GM23338 (cell line): ENCODE measurements around the gene HMGCL. TPM values are rescaled to one million over a fixed set of nuclear protein-coding genes. Genes with fewer than 3 reads are reported as not detected.

Source experiments
- ATAC-seq: fragments of 200-7000 bp; cut with Tn5 transposase; 3 replicates; pipeline ENCODE4 v1.9.1; 2020
- DNase-seq: peaks from one replicate; pipeline ENCODE4 v3.0.0-alpha.2; 2015; ENCODE audit warnings: low spot score
- H2AFZ ChIP-seq: fragments of 200-600 bp; sonication (generic); 2 replicates; pipeline ENCODE4 v1.8.0; 2016; ENCODE audit warnings: antibody characterized with exemption, mild to moderate bottlenecking, moderate library complexity
- H3F3A ChIP-seq: fragments of 200-600 bp; sonication (generic); replicated peaks from 2 replicates; pipeline ENCODE4 v1.8.0; 2017; ENCODE audit warnings: antibody characterized with exemption, mixed run types, low read depth
- H3K27ac ChIP-seq: fragments of 200-600 bp; sonication (generic); 2 replicates; pipeline ENCODE4 v1.6.1; 2016; ENCODE audit warnings: low read depth
- H3K27me3 ChIP-seq: fragments of 200-600 bp; sonication (generic); 2 replicates; pipeline ENCODE4 v1.8.0; 2016; ENCODE audit warnings: mild to moderate bottlenecking, mixed run types, moderate library complexity; ENCODE audit not compliant: insufficient read depth
- H3K36me3 ChIP-seq: fragments of 200-600 bp; sonication (generic); 2 replicates; pipeline ENCODE4 v1.8.0; 2016; ENCODE audit warnings: mild to moderate bottlenecking; ENCODE audit not compliant: insufficient read depth
- H3K4me1 ChIP-seq: fragments of 200-600 bp; sonication (generic); 2 replicates; pipeline ENCODE4 v1.8.0; 2016; ENCODE audit warnings: mild to moderate bottlenecking, moderate library complexity; ENCODE audit not compliant: insufficient read depth
- H3K4me2 ChIP-seq: fragments of 200-600 bp; sonication (generic); 2 replicates; pipeline ENCODE4 v1.7.1; 2017; ENCODE audit warnings: mixed run types
- H3K4me3 ChIP-seq: fragments of 200-600 bp; sonication (generic); 2 replicates; pipeline ENCODE4 v1.6.1; 2016; ENCODE audit warnings: mixed run types
- H3K79me2 ChIP-seq: fragments of 200-600 bp; sonication (generic); replicated peaks from 2 replicates; pipeline ENCODE4 v1.8.0; 2017; ENCODE audit warnings: mild to moderate bottlenecking; ENCODE audit not compliant: insufficient read depth
- H3K9me2 ChIP-seq: fragments of 200-600 bp; sonication (generic); 2 replicates; pipeline ENCODE4 v1.8.0; 2017; ENCODE audit not compliant: insufficient read depth
- H4K20me1 ChIP-seq: fragments of 200-600 bp; sonication (generic); replicated peaks from 2 replicates; pipeline ENCODE4 v1.8.0; 2017; ENCODE audit warnings: mild to moderate bottlenecking; ENCODE audit not compliant: insufficient read depth
- H3K27ac Mint-ChIP-seq: 2 replicates; pipeline ENCODE4 v1.8.0; 2020; ENCODE audit warnings: inconsistent platforms, mild to moderate bottlenecking, moderate library complexity, mixed read lengths
- H3K27me3 Mint-ChIP-seq: 3 replicates; pipeline ENCODE4 v1.8.0; 2022; ENCODE audit warnings: low read depth, mild to moderate bottlenecking, moderate library complexity, mixed read lengths, inconsistent platforms; ENCODE audit not compliant: insufficient read depth, poor library complexity
- H3K36me3 Mint-ChIP-seq: 3 replicates; pipeline ENCODE4 v1.8.0; 2021; ENCODE audit warnings: low read depth, mild to moderate bottlenecking, inconsistent platforms, moderate library complexity, mixed read lengths
- H3K4me1 Mint-ChIP-seq: 3 replicates; pipeline ENCODE4 v1.8.0; 2020; ENCODE audit warnings: mild to moderate bottlenecking, inconsistent platforms, mixed read lengths
- H3K4me3 Mint-ChIP-seq: 3 replicates; pipeline ENCODE4 v1.8.0; 2021; ENCODE audit warnings: moderate library complexity, mild to moderate bottlenecking, inconsistent platforms, mixed read lengths
- H3K9me3 Mint-ChIP-seq: 3 replicates; pipeline ENCODE4 v1.8.0; 2020; ENCODE audit warnings: moderate library complexity, mild to moderate bottlenecking, inconsistent platforms, mixed read lengths
- CTCF ChIP-seq, 2 experiments: fragments of 200-600 bp in 1 of 2; sonication (generic) in 1 of 2; conservative IDR thresholded peaks; 2 replicates each; pipeline versions ENCODE4 v1.5.1 to v1.6.1; 2016 to 2017; ENCODE audit warnings: antibody characterized with exemption in 2 of 2, low read depth in 2 of 2, mild to moderate bottlenecking in 2 of 2, moderate library complexity in 1 of 2
- EZH2 ChIP-seq: fragments of 200-600 bp; sonication (generic); IDR thresholded peaks from one replicate; pipeline ENCODE4 v1.8.0; 2017; ENCODE audit warnings: antibody characterized with exemption, mild to moderate bottlenecking, low read depth; ENCODE audit not compliant: unreplicated experiment
- JUNB ChIP-seq: IDR thresholded peaks from one replicate; pipeline ENCODE4 v1.6.1; 2016; ENCODE audit warnings: antibody characterized with exemption; ENCODE audit not compliant: unreplicated experiment
- POLR2AphosphoS5 ChIP-seq: IDR thresholded peaks from 2 replicates; pipeline ENCODE4 v1.6.1; 2016; ENCODE audit warnings: antibody characterized with exemption, low read depth
- REST ChIP-seq: IDR thresholded peaks from one replicate; pipeline ENCODE4 v1.6.1; 2018; ENCODE audit warnings: antibody characterized with exemption; ENCODE audit not compliant: unreplicated experiment
- ZNF462 ChIP-seq: fragments of 250-450 bp; sonication (Bioruptor Pico); IDR thresholded peaks from 2 replicates; pipeline ENCODE4 v1.5.0; 2020; ENCODE audit warnings: mild to moderate bottlenecking, moderate library complexity
- polyA plus RNA-seq: library from polyadenylated mRNA; unstranded; fragments of >200 nt; fragmentation: Nextera tagmentation; extraction: Ambion mirVana; gene quantifications from 2 replicates; pipeline ENCODE4 v1.2.1, GENCODE V29; 2016
- total RNA-seq: library from RNA; depleted of rRNA; stranded (reverse); fragments of >200 nt; shearing (Covaris generic); gene quantifications from 2 replicates; pipeline ENCODE4 v1.2.3, GENCODE V29; 2014

The HMGCL gene
- total and polyA plus RNA-seq, 2 experiments from 2014 or later: 11.6 to 13.7 TPM

GRCh38 chr1:23756676-23757075 lies 68.6 kb downstream of the HMGCL start:
- no peak for TF ChIP-seq CTCF (conservative IDR thresholded peaks at IDR 0.05; ENCODE audit: low read depth in 2 of 2)
- no peak for TF ChIP-seq REST
- TF ChIP-seq JUNB: no peak
- TF ChIP-seq ZNF462 (CRISPR knock-in tag): no peak
- TF ChIP-seq EZH2: no peak
- no peak for TF ChIP-seq POLR2AphosphoS5
- no peak overlapping the region for H3K4me3 ChIP-seq
- no peaks in the 10 kb centered on the region for H3K4me1 Mint-ChIP-seq
- H3F3A ChIP-seq: peaks cover 7% of the 10 kb centered on the region; the same call in 1 of the 2 replicates
- H3K4me1 ChIP-seq: no peaks in the 10 kb centered on the region
- H3K36me3 ChIP-seq: peaks cover 83% of the 10 kb centered on the region
- no peak overlapping the region for H3K27ac Mint-ChIP-seq
- no peak overlapping the region for H2AFZ ChIP-seq
- DNase-seq (no peak), ATAC-seq (no peak)
- H3K4me3 Mint-ChIP-seq: no peak overlapping the region
- no peak overlapping the region for H3K4me2 ChIP-seq
- peaks cover 94% of the 10 kb centered on the region for H3K36me3 Mint-ChIP-seq
- no peaks in the 10 kb centered on the region for H3K9me3 Mint-ChIP-seq
- H3K9me2 ChIP-seq: no peaks in the 10 kb centered on the region
- peaks cover 11% of the 10 kb centered on the region for H3K79me2 ChIP-seq
- H3K27ac ChIP-seq: no peak overlapping the region
- peaks cover 22% of the 10 kb centered on the region for H4K20me1 ChIP-seq
- H3K27me3 ChIP-seq: no peaks in the 10 kb centered on the region
- peaks cover 9% of the 10 kb centered on the region for H3K27me3 Mint-ChIP-seq
